ENCODE results near the gene HUNK.
"Not testable (repeated sequence)": the region's sequence is repeated elsewhere in the genome, so short reads cannot be mapped to it uniquely, and the experiment has no call there.

Gene HUNK

DNA sequence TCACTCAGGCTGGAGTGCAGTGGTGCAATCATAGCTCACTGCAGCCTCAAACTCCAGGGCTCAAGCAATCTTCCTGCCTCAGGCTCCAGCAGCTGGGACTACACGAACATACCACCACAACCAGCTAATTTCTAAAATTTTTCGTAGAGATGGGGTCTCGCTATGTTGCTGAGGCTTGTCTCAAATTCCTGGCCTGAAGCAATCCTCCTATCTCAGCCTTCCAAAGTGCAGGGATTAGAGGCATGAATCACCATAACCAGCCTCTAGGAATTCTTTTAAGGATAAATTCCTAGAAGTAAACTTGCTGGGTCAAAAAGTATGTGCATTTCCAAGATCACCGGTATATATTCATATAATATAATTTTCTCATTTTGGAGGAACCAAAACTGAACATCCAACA, 17.6 kb upstream of the HUNK start:
- Histone ChIP-seq H3K36me3 (ENCODE audit: insufficient read depth) (no peaks in the 10 kb centered on the region), H3K79me2 (ENCODE audit: insufficient read depth, low read depth) (no peaks in the 10 kb centered on the region), H3K9ac (no peak overlapping the region), H4K20me1 (ENCODE audit: insufficient read depth) (no peaks in the 10 kb centered on the region), H3K27ac (no peak overlapping the region), H3K4me2 (no peak overlapping the region), H3K4me1 (ENCODE audit: low read depth, poor library complexity, severe bottlenecking) (no peaks in the 10 kb centered on the region), H3K27me3 (ENCODE audit: insufficient read depth, low read depth) (no peaks in the 10 kb centered on the region), H2AFZ (ENCODE audit: low read depth) (no peak overlapping the region), H3K4me3 (IDR thresholded peaks at IDR 0.05; ENCODE audit: insufficient read depth, low read depth, low read length) (no peak overlapping the region)
- TF ChIP-seq, protein P1, sequence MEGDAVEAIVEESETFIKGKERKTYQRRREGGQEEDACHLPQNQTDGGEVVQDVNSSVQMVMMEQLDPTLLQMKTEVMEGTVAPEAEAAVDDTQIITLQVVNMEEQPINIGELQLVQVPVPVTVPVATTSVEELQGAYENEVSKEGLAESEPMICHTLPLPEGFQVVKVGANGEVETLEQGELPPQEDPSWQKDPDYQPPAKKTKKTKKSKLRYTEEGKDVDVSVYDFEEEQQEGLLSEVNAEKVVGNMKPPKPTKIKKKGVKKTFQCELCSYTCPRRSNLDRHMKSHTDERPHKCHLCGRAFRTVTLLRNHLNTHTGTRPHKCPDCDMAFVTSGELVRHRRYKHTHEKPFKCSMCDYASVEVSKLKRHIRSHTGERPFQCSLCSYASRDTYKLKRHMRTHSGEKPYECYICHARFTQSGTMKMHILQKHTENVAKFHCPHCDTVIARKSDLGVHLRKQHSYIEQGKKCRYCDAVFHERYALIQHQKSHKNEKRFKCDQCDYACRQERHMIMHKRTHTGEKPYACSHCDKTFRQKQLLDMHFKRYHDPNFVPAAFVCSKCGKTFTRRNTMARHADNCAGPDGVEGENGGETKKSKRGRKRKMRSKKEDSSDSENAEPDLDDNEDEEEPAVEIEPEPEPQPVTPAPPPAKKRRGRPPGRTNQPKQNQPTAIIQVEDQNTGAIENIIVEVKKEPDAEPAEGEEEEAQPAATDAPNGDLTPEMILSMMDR (conservative IDR thresholded peaks at IDR 0.05; ENCODE audit: low read depth, low read length), result no peak

DNA sequence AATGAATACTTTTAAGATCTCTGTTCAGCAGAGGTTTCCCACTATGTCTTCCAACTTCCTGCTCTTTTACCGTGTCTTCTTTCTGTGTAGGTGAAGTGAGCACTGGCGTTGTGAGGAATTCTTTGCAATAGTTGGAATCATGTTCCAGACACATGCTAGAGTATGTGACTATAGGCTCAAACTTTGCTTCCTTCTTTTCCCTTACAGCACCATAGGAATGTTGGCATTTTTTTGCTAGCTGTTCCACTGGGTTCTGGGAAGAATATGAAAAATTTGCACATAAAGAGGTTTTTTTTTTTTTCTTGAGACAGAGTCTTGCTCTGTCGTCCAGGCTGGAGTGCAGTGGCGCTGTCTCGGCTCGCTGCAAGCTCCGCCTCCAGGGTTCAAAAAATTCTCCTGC, 15.7 kb upstream of the HUNK start:
- Histone ChIP-seq H3K27ac (no peak overlapping the region), H3K9ac (no peak overlapping the region), H3K4me3 (IDR thresholded peaks at IDR 0.05; ENCODE audit: insufficient read depth, low read depth, low read length) (no peak overlapping the region)

DNA sequence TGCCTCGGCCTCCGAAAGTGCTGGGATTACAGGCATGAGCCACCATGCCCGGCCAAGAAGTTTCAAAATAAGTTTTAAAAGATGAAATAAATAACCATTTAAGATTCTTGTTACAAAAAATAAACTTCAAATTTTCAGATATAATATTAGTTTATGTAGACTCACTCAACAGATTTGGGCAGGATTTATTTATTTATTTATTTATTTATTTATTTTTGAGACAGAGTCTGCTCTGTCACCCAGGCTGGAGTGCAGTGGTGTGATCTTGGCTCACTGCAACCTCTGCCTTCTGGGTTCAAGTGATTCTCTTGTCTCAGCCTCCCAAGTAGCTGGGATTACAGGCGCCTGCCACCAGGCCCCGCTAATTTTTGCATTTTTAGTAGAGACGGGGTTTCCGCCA, 15.2 kb upstream of the HUNK start:
- not testable (repeated sequence) for H3K4me3 ChIP-seq (IDR thresholded peaks at IDR 0.05; ENCODE audit: insufficient read depth, low read depth, low read length); H3K4me2 ChIP-seq; H3K9ac ChIP-seq; H4K20me1 ChIP-seq (ENCODE audit: insufficient read depth); H3K79me2 ChIP-seq (ENCODE audit: insufficient read depth, low read depth); H2AFZ ChIP-seq (ENCODE audit: low read depth); H3K27me3 ChIP-seq (ENCODE audit: insufficient read depth, low read depth); H3K4me1 ChIP-seq (ENCODE audit: low read depth, poor library complexity, severe bottlenecking); H3K27ac ChIP-seq; H3K36me3 ChIP-seq (ENCODE audit: insufficient read depth)

More for the DNA sequence above, 15.7 kb upstream of the HUNK start:
- TF ChIP-seq, protein P1 (conservative IDR thresholded peaks at IDR 0.05; ENCODE audit: low read depth, low read length), result no peak
- Histone ChIP-seq H2AFZ (ENCODE audit: low read depth) (no peak overlapping the region), H3K4me1 (ENCODE audit: low read depth, poor library complexity, severe bottlenecking) (no peaks in the 10 kb centered on the region), H4K20me1 (ENCODE audit: insufficient read depth) (no peaks in the 10 kb centered on the region), H3K36me3 (ENCODE audit: insufficient read depth) (no peaks in the 10 kb centered on the region), H3K79me2 (ENCODE audit: insufficient read depth, low read depth) (no peaks in the 10 kb centered on the region), H3K4me2 (no peak overlapping the region), H3K27me3 (ENCODE audit: insufficient read depth, low read depth) (no peaks in the 10 kb centered on the region)

DNA sequence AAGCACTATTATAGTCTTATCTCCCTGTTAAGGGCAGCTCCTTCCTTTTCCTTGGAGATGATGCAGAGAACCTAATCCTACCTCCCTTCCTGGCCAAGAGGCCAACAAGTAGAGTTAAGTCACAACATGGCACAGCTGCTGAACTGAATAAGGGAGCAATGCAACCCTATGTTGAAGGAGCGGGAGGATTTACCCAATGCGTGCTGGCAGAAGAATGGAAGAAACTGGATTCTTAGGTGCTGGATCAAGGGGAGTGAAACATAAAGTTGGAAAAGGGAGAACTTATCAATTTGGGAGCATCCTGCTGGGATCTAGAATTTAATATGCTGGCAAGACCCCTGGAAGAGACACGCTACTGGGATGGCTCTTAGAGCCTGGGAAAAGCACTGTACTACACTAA, 12.0 kb upstream of the HUNK start:
- TF ChIP-seq, protein P1 (conservative IDR thresholded peaks at IDR 0.05; ENCODE audit: low read depth, low read length), result no peak
- H3K4me2 ChIP-seq, result no peak overlapping the region

DNA sequence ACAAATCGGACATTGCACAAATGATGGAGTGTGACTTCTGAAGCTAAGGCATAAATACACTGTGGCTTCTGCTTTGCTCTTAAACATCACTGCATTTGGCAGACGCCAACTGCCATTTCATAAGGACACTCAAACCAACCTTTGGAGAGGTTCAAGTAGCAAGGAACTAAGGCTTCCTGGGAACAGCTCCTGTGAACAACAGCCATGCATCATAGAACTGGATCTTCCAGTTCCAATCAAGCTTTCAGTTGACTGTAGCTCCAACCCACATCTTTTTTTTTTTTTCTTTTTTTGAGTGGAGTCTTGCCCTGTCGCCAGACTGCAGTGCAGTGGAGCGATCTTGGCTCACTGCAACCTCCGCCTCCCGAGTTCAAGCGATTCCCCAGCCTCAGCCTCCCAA, 10.7 kb upstream of the HUNK start:
- TF ChIP-seq, protein P1 (conservative IDR thresholded peaks at IDR 0.05; ENCODE audit: low read depth, low read length), result no peak

More for the DNA sequence above, 12.0 kb upstream of the HUNK start:
- Histone ChIP-seq H2AFZ (ENCODE audit: low read depth) (no peak overlapping the region), H3K4me3 (IDR thresholded peaks at IDR 0.05; ENCODE audit: insufficient read depth, low read depth, low read length) (no peak overlapping the region), H3K36me3 (ENCODE audit: insufficient read depth) (no peaks in the 10 kb centered on the region), H3K27me3 (ENCODE audit: insufficient read depth, low read depth) (no peaks in the 10 kb centered on the region), H3K79me2 (ENCODE audit: insufficient read depth, low read depth) (no peaks in the 10 kb centered on the region), H3K4me1 (ENCODE audit: low read depth, poor library complexity, severe bottlenecking) (no peaks in the 10 kb centered on the region), H3K27ac (no peak overlapping the region), H4K20me1 (ENCODE audit: insufficient read depth) (no peaks in the 10 kb centered on the region), H3K9ac (no peak overlapping the region)

More for the DNA sequence above, 10.7 kb upstream of the HUNK start:
- H3K4me3 ChIP-seq (IDR thresholded peaks at IDR 0.05; ENCODE audit: insufficient read depth, low read depth, low read length), result no peak overlapping the region
- H3K9ac ChIP-seq, result no peak overlapping the region
- no peaks in the 10 kb centered on the region for H3K4me1 ChIP-seq (ENCODE audit: low read depth, poor library complexity, severe bottlenecking)
- H2AFZ ChIP-seq (ENCODE audit: low read depth), result no peak overlapping the region
- no peaks in the 10 kb centered on the region for H3K79me2 ChIP-seq (ENCODE audit: insufficient read depth, low read depth)
- H3K4me2 ChIP-seq, result no peak overlapping the region
- H4K20me1 ChIP-seq (ENCODE audit: insufficient read depth), result no peaks in the 10 kb centered on the region
- H3K36me3 ChIP-seq (ENCODE audit: insufficient read depth), result no peaks in the 10 kb centered on the region
- no peaks in the 10 kb centered on the region for H3K27me3 ChIP-seq (ENCODE audit: insufficient read depth, low read depth)
- no peak overlapping the region for H3K27ac ChIP-seq
